Spleen (tissue), 11 donors: ENCODE data around the gene MYL10. TPM values are rescaled to one million over a fixed set of nuclear protein-coding genes. Genes with fewer than 3 reads are reported as not detected.
A peak's percentile ranks its signal among the peaks of the same experiment; 100 is the strongest.

Source experiments
- DNase-seq: peaks from one replicate; pipeline ENCODE4 v3.0.0-alpha.2; 2020
- H3K27ac ChIP-seq, 8 donors: fragments of 200-600 bp; sonication (generic) in 7 of 8; 1 replicate in 4 of 8; 2 replicates in 4 of 8; pipeline versions ENCODE4 v1.5.0 to v1.8.0; 2016 to 2021; ENCODE audit warnings: inconsistent platforms in 4 of 8, mild to moderate bottlenecking in 4 of 8, moderate library complexity in 1 of 8
- H3K27me3 ChIP-seq, 7 donors: fragments of 200-600 bp; sonication (generic) in 6 of 7; replicated peaks in 1 of 7; 1 replicate in 4 of 7; 2 replicates in 3 of 7; pipeline versions ENCODE4 v1.5.0 to v1.8.0; 2016 to 2021; ENCODE audit warnings: inconsistent platforms in 3 of 7, mild to moderate bottlenecking in 1 of 7
- H3K36me3 ChIP-seq, 6 donors: fragments of 200-600 bp; sonication (generic) in 5 of 6; 1 replicate in 4 of 6; 2 replicates in 2 of 6; pipeline versions ENCODE4 v1.5.0 to v1.8.0; 2016 to 2021; ENCODE audit warnings: inconsistent platforms in 2 of 6
- H3K4me1 ChIP-seq, 6 donors: fragments of 200-600 bp; sonication (generic) in 5 of 6; 1 replicate in 3 of 6; 2 replicates in 3 of 6; pipeline versions ENCODE4 v1.5.0 to v1.8.0; 2016 to 2021; ENCODE audit warnings: inconsistent platforms in 3 of 6
- H3K4me3 ChIP-seq, 8 donors: fragments of 200-600 bp; sonication (generic) in 7 of 8; 1 replicate in 4 of 8; 2 replicates in 4 of 8; pipeline versions ENCODE4 v1.5.0 to v1.8.0; 2016 to 2021; ENCODE audit warnings: inconsistent platforms in 4 of 8, mild to moderate bottlenecking in 4 of 8, moderate library complexity in 2 of 8
- H3K9me3 ChIP-seq, 8 donors: fragments of 200-600 bp; sonication (generic) in 7 of 8; 1 replicate in 4 of 8; 2 replicates in 4 of 8; pipeline versions ENCODE4 v1.5.0 to v1.8.0; 2016 to 2021; ENCODE audit warnings: inconsistent platforms in 4 of 8
- CTCF ChIP-seq, 11 experiments: fragments of 200-600 bp in 7 of 11; fragments of 450-650 bp in 4 of 11; sonication (generic) in 4 of 11; IDR thresholded peaks in 8 of 11; conservative IDR thresholded peaks in 3 of 11; 1 replicate in 7 of 11; 2 replicates in 4 of 11; pipeline versions ENCODE4 v1.4.0 to v1.8.0; 2016 to 2021; ENCODE audit warnings: antibody characterized with exemption in 11 of 11, inconsistent platforms in 4 of 11, mild to moderate bottlenecking in 1 of 11
- POLR2A ChIP-seq, 3 donors: fragments of 450-650 bp; IDR thresholded peaks; one replicate each; pipeline ENCODE4 v1.5.1; 2017; ENCODE audit warnings: antibody characterized with exemption in 3 of 3, mild to moderate bottlenecking in 1 of 3
- POLR2AphosphoS5 ChIP-seq, 3 donors: sonication (generic); formaldehyde crosslinking; IDR thresholded peaks; one replicate each; pipeline ENCODE4 v1.5.1; 2017; ENCODE audit warnings: antibody characterized with exemption in 3 of 3
- WGBS, 5 donors: extraction: QIAGEN DNeasy Blood & Tissue Kit in 3 of 5; methylation state at CpG; one replicate each; pipeline versions ENCODE4 v1.1.5 to v1.1.7; 2013 to 2018; 5-methylcytosine and 5-hydroxymethylcytosine counted together
- intact Hi-C: fragments of 100-400 bp; cut with DNase I; formaldehyde crosslinking; loops from one replicate; pipeline ENCODE4 v1.15.0; 2023; ENCODE audit warnings: low total_unique reads
- polyA plus RNA-seq, 3 donors: library from polyadenylated mRNA; stranded (reverse); fragments of 200-250 nt; gene quantifications; one replicate each; pipeline ENCODE4 v1.2.1, GENCODE V29; 2013
- total RNA-seq, 7 donors: library from RNA; depleted of rRNA in 3 of 7; stranded (reverse); fragments of >200 nt in 3 of 7; fragmentation: NEBNext Ultra II Directional in 4 of 7; extraction: Animal tissue kit (Norgen Biotek cat#: 25700) in 4 of 7; gene quantifications; one replicate each; pipeline versions ENCODE4 v1.1.0 to v1.2.1, GENCODE V29; 2016 to 2021
- donor health status: healthy with polysubstance abuse.
- donor health status: DM: no; HTN: no; CAD: no; lungs with moderate emphysema.
- donor health status: DM: no; HTN: no; CAD: no.
- donor health status: Bipolar disorder and iron deficiency.
- donor health status: healthy.
- donor health status: DM: no; HTN: no; CAD: no.
- donor health status: DM: yes; HTN: yes; CAD: no.

The MYL10 gene
- total and polyA plus RNA-seq, 10 donors: not detected

- WGBS, 5 donors: 11 to 20% (median 15%) methylated on average over 11 to 18 of the region's 18 CpGs
- H3K4me1 ChIP-seq: peaks cover 0 to 5% (median 0%) of the 10 kb centered on the region in 6 donors
- no peak for TF ChIP-seq POLR2AphosphoS5 (IDR thresholded peaks at IDR 0.05)
- TF ChIP-seq POLR2A (IDR thresholded peaks at IDR 0.05): no peak
- no peak for TF ChIP-seq CTCF (IDR thresholded peaks at IDR 0.05 in 8 of 11, conservative IDR thresholded peaks at IDR 0.05 in 3 of 11)
- no peaks in the 10 kb centered on the region for H3K9me3 ChIP-seq
- H3K4me3 ChIP-seq: no peak overlapping the region
- no peak overlapping the region for H3K27ac ChIP-seq
- no peak for DNase-seq
- H3K27me3 ChIP-seq: peaks cover 0 to 58% (median 10%) of the 10 kb centered on the region in 7 donors
- intact Hi-C loops: no loop called here
- H3K36me3 ChIP-seq: no peaks in the 10 kb centered on the region
Measured at GRCh38 chr7:101625031-101625791, 3.9 kb downstream of the MYL10 start.

GRCh38 chr7:101624246-101625001 is 4.7 kb downstream of the MYL10 start:
- H3K4me3 ChIP-seq: no peak overlapping the region
- WGBS, 5 donors: 70 to 78% (median 73%) methylated on average over 22 to 23 of the region's 23 CpGs

GRCh38 chr7:101622609-101623173 is 6.4 kb downstream of the MYL10 start:
- peaks cover 0 to 45% (median 10%) of the 10 kb centered on the region in 7 donors for H3K27me3 ChIP-seq
- peaks cover 0 to 5% (median 0%) of the 10 kb centered on the region in 6 donors for H3K4me1 ChIP-seq
- WGBS, 5 donors: 86 to 96% (median 88%) methylated on average over 9 to 15 of the region's 15 CpGs
- H3K9me3 ChIP-seq: no peaks in the 10 kb centered on the region
- intact Hi-C loops: no loop called here
- peak; percentile 54 for DNase-seq
- no peak overlapping the region for H3K4me3 ChIP-seq
- no peak overlapping the region for H3K27ac ChIP-seq
- no peak for TF ChIP-seq POLR2AphosphoS5 (IDR thresholded peaks at IDR 0.05)
- TF ChIP-seq POLR2A (IDR thresholded peaks at IDR 0.05): no peak
- TF ChIP-seq CTCF (IDR thresholded peaks at IDR 0.05 in 8 of 11, conservative IDR thresholded peaks at IDR 0.05 in 3 of 11): no peak
- no peaks in the 10 kb centered on the region for H3K36me3 ChIP-seq

More at GRCh38 chr7:101624246-101625001, 4.7 kb downstream of the MYL10 start:
- Histone ChIP-seq H3K9me3 (no peaks in the 10 kb centered on the region), H3K27me3 (peaks cover 0 to 57% (median 10%) of the 10 kb centered on the region in 7 donors), H3K4me1 (peaks cover 0 to 5% (median 0%) of the 10 kb centered on the region in 6 donors), H3K36me3 (no peaks in the 10 kb centered on the region), H3K27ac (no peak overlapping the region)
- no peak for DNase-seq
- intact Hi-C loops: no loop called here
- no peak for TF ChIP-seq POLR2A (IDR thresholded peaks at IDR 0.05)
- TF ChIP-seq POLR2AphosphoS5 (IDR thresholded peaks at IDR 0.05): no peak
- TF ChIP-seq CTCF (IDR thresholded peaks at IDR 0.05 in 8 of 11, conservative IDR thresholded peaks at IDR 0.05 in 3 of 11): no peak
